Measurements from ENCODE around the gene ADSS2. TPM values are rescaled to one million over a fixed set of nuclear protein-coding genes. Genes with fewer than 3 reads are reported as not detected.

Gene ADSS2
- total RNA-seq, 1 experiment from 2014 or later: 73.9 TPM

DNA sequence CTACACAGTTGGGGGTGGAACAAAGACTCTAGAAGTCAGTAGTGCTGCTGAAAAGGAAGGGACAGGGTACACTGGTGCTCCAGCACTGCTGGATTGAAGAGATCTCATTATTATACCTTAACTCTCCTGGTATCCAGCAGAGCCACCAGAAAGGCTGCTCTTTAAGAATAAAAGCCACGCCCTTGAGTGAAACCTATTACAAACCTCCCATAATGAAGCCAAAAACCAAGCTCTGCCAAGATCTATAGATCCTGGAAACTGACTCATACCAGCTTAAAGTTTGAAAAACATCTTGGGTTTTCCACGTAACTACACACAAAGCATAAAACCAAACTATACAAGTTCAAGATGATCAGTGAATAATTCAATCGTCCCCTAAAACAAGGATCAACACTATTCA, 38.0 kb downstream of the ADSS2 start:
- intact Hi-C loops (cut with micrococcal nuclease; ENCODE audit: unreplicated experiment): no loop called here
- Histone ChIP-seq H3K27me3 (replicated peaks; ENCODE audit: control insufficient read depth, insufficient read depth, low read length) (no peaks in the 10 kb centered on the region), H3K9me3 (no peaks in the 10 kb centered on the region), H3K4me1 (no peaks in the 10 kb centered on the region), H3K4me3 (ENCODE audit: low read depth, low read length) (no peak overlapping the region), H3K36me3 (ENCODE audit: control insufficient read depth, insufficient read depth, low read length) (peaks cover 1% of the 10 kb centered on the region; the same call in 1 of the 2 replicates)
- H3K4me3 Mint-ChIP-seq (ENCODE audit: unreplicated experiment): no peak overlapping the region
- no peak overlapping the region for H3K27ac Mint-ChIP-seq (ENCODE audit: unreplicated experiment)
- H3K27me3 Mint-ChIP-seq (ENCODE audit: insufficient read depth, unreplicated experiment): no peaks in the 10 kb centered on the region
- H3K9me3 Mint-ChIP-seq (ENCODE audit: unreplicated experiment): no peaks in the 10 kb centered on the region
- CTCF ChIA-PET: interaction anchor here (1.2 to 1.4 kb wide), 2 partner anchors 8 to 11 kb away, joined by 3 read pairs; no protein-coding TSS in a partner anchor
- peaks cover 71% of the 10 kb centered on the region for H3K36me3 Mint-ChIP-seq (ENCODE audit: insufficient read depth, unreplicated experiment)
- no TSS peak for BruUV-seq (replicated peaks)
- TF ChIP-seq, protein P1, sequence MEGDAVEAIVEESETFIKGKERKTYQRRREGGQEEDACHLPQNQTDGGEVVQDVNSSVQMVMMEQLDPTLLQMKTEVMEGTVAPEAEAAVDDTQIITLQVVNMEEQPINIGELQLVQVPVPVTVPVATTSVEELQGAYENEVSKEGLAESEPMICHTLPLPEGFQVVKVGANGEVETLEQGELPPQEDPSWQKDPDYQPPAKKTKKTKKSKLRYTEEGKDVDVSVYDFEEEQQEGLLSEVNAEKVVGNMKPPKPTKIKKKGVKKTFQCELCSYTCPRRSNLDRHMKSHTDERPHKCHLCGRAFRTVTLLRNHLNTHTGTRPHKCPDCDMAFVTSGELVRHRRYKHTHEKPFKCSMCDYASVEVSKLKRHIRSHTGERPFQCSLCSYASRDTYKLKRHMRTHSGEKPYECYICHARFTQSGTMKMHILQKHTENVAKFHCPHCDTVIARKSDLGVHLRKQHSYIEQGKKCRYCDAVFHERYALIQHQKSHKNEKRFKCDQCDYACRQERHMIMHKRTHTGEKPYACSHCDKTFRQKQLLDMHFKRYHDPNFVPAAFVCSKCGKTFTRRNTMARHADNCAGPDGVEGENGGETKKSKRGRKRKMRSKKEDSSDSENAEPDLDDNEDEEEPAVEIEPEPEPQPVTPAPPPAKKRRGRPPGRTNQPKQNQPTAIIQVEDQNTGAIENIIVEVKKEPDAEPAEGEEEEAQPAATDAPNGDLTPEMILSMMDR (IDR thresholded peaks at IDR 0.05; ENCODE audit: insufficient read depth in 1 of 2, low read depth in 1 of 2, low read length in 1 of 2, severe bottlenecking in 1 of 2, unreplicated experiment in 1 of 2): no peak
- POLR2A ChIA-PET: no interaction called here
- DNase-seq: no peak
- no peaks in the 10 kb centered on the region for H3K4me1 Mint-ChIP-seq (ENCODE audit: low read depth, unreplicated experiment)

DNA sequence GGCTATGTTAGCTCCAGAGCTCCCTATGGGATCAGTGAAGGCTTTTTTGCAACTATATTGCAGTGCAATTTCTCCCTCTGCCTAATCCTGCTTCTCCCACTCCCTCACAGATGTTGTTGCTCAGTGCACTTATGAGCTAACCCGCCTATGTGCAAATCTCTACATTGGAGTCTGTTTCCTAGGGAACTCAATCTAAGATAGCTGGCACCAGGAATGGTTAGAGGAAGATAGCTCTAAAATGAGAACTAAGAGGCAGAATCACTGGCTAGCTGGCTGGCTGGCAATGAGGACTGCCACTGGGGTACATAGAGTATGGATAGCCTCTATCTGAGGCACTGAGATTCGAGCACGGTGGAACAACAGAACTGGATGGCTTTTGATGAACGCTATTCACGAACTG, 39.5 kb downstream of the ADSS2 start:
- Mint-ChIP-seq H3K4me3 (ENCODE audit: unreplicated experiment) (no peak overlapping the region), H3K9me3 (ENCODE audit: unreplicated experiment) (no peaks in the 10 kb centered on the region), H3K4me1 (ENCODE audit: low read depth, unreplicated experiment) (no peaks in the 10 kb centered on the region), H3K36me3 (ENCODE audit: insufficient read depth, unreplicated experiment) (peaks cover 74% of the 10 kb centered on the region), H3K27ac (ENCODE audit: unreplicated experiment) (no peak overlapping the region), H3K27me3 (ENCODE audit: insufficient read depth, unreplicated experiment) (no peaks in the 10 kb centered on the region)
- no TSS peak for BruUV-seq (replicated peaks)
- H3K4me1 ChIP-seq: no peaks in the 10 kb centered on the region
- intact Hi-C loops (cut with micrococcal nuclease; ENCODE audit: unreplicated experiment): no loop called here
- no peak overlapping the region for H3K4me3 ChIP-seq (ENCODE audit: low read depth, low read length)
- ChIA-PET CTCF (no interaction called here), POLR2A (no interaction called here)
- H3K36me3 ChIP-seq (ENCODE audit: control insufficient read depth, insufficient read depth, low read length): peaks cover under 1% of the 10 kb centered on the region; the same call in 1 of the 2 replicates
- no peak for DNase-seq
- TF ChIP-seq, protein P1 (IDR thresholded peaks at IDR 0.05; ENCODE audit: insufficient read depth in 1 of 2, low read depth in 1 of 2, low read length in 1 of 2, severe bottlenecking in 1 of 2, unreplicated experiment in 1 of 2): no peak
- H3K9me3 ChIP-seq: no peaks in the 10 kb centered on the region
- no peaks in the 10 kb centered on the region for H3K27me3 ChIP-seq (replicated peaks; ENCODE audit: control insufficient read depth, insufficient read depth, low read length)

DNA sequence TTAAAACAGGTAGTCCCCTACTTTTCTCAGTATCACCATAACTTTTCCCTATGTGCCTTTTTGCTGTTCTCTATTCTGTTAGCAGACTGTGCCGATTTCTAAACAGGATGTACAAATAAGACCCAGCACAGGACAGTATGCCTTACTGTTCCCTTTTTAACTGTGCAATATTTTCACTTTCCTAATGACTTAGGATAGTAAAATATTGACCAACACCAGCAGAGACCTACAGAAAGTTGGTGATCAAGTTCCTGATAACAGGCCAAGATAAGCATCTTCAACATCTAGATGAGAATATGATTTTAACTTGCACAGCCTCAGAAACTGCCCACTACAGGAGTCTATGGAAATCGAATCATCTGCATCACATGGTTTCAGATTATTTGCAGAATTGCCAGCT, 42.0 kb downstream of the ADSS2 start:
- intact Hi-C loops (cut with micrococcal nuclease; ENCODE audit: unreplicated experiment): no loop called here
- Mint-ChIP-seq H3K4me3 (ENCODE audit: unreplicated experiment) (no peak overlapping the region), H3K9me3 (ENCODE audit: unreplicated experiment) (no peaks in the 10 kb centered on the region), H3K4me1 (ENCODE audit: low read depth, unreplicated experiment) (peaks cover 7% of the 10 kb centered on the region), H3K27me3 (ENCODE audit: insufficient read depth, unreplicated experiment) (no peaks in the 10 kb centered on the region), H3K27ac (ENCODE audit: unreplicated experiment) (no peak overlapping the region), H3K36me3 (ENCODE audit: insufficient read depth, unreplicated experiment) (peaks cover 78% of the 10 kb centered on the region)
- no peaks in the 10 kb centered on the region for H3K27me3 ChIP-seq (replicated peaks; ENCODE audit: control insufficient read depth, insufficient read depth, low read length)
- TF ChIP-seq, protein P1 (IDR thresholded peaks at IDR 0.05; ENCODE audit: insufficient read depth in 1 of 2, low read depth in 1 of 2, low read length in 1 of 2, severe bottlenecking in 1 of 2, unreplicated experiment in 1 of 2): no peak
- ChIA-PET CTCF (no interaction called here), POLR2A (no interaction called here)
- H3K9me3 ChIP-seq: no peaks in the 10 kb centered on the region
- DNase-seq: no peak
- no peak overlapping the region for H3K4me3 ChIP-seq (ENCODE audit: low read depth, low read length)
- H3K4me1 ChIP-seq: no peaks in the 10 kb centered on the region
- H3K36me3 ChIP-seq (ENCODE audit: control insufficient read depth, insufficient read depth, low read length): no peaks in the 10 kb centered on the region; the same call in 1 of the 2 replicates
- no TSS peak for BruUV-seq (replicated peaks)
